ENCODE data around the gene SHISAL1. TPM values are rescaled to one million over a fixed set of nuclear protein-coding genes. Genes with fewer than 3 reads are reported as not detected.
"Not testable (repeated sequence)": the region's sequence is repeated elsewhere in the genome, so short reads cannot be mapped to it uniquely, and the experiment has no call there.

Gene SHISAL1
- total and polyA plus RNA-seq, 5 donors = 1.0 to 5.8 (median 1.3) TPM

- 84% methylated on average over 3 of the region's 3 CpGs for WGBS
- DNase-seq; H3K27me3 ChIP-seq (ENCODE audit: control insufficient read depth, insufficient read depth); H3K27ac ChIP-seq (ENCODE audit: low read length); H3K4me3 ChIP-seq (ENCODE audit: low read length); intact Hi-C loops (cut with DNase I); H3K4me1 ChIP-seq (ENCODE audit: control insufficient read depth, insufficient read depth, low read length); ATAC-seq; H3K9me3 ChIP-seq (ENCODE audit: control insufficient read depth, low read length): not testable (repeated sequence)
These were observed 71.6 kb downstream of the SHISAL1 start for GRCh38 chr22:44241121-44241520.

- Histone ChIP-seq H3K27me3 (ENCODE audit: control insufficient read depth, insufficient read depth) (no peaks in the 10 kb centered on the region), H3K27ac (ENCODE audit: low read length) (no peak overlapping the region), H3K9me3 (ENCODE audit: control insufficient read depth, low read length) (no peaks in the 10 kb centered on the region), H3K4me3 (ENCODE audit: low read length) (no peak overlapping the region), H3K4me1 (ENCODE audit: control insufficient read depth, insufficient read depth, low read length) (no peaks in the 10 kb centered on the region)
- DNase-seq (no peak), ATAC-seq (no peak)
- intact Hi-C loops (cut with DNase I) = no loop called here
These were observed 75.5 kb downstream of the SHISAL1 start for GRCh38 chr22:44237290-44237689.

GRCh38 chr22:44234372-44234771 is 78.4 kb downstream of the SHISAL1 start:
- H3K9me3 ChIP-seq (ENCODE audit: control insufficient read depth, low read length); H3K4me1 ChIP-seq (ENCODE audit: control insufficient read depth, insufficient read depth, low read length); H3K27ac ChIP-seq (ENCODE audit: low read length); DNase-seq; H3K4me3 ChIP-seq (ENCODE audit: low read length); intact Hi-C loops (cut with DNase I); H3K27me3 ChIP-seq (ENCODE audit: control insufficient read depth, insufficient read depth); ATAC-seq: not testable (repeated sequence)
- 94% methylated on average over 12 of the region's 12 CpGs for WGBS

GRCh38 chr22:44231233-44231632 is 81.5 kb downstream of the SHISAL1 start:
- intact Hi-C loops (cut with DNase I) = no loop called here
- DNase-seq = no peak
- Histone ChIP-seq H3K9me3 (ENCODE audit: control insufficient read depth, low read length) (peaks cover 4% of the 10 kb centered on the region), H3K4me1 (ENCODE audit: control insufficient read depth, insufficient read depth, low read length) (no peaks in the 10 kb centered on the region), H3K4me3 (ENCODE audit: low read length) (no peak overlapping the region), H3K27ac (ENCODE audit: low read length) (no peak overlapping the region), H3K27me3 (ENCODE audit: control insufficient read depth, insufficient read depth) (no peaks in the 10 kb centered on the region)
- WGBS = 75% methylated on average over 4 of the region's 4 CpGs
- ATAC-seq = no peak

- H3K4me1 ChIP-seq (ENCODE audit: control insufficient read depth, insufficient read depth, low read length) = no peaks in the 10 kb centered on the region
These were observed 82.9 kb downstream of the SHISAL1 start for GRCh38 chr22:44229809-44230208.

GRCh38 chr22:44229331-44229730 is 83.4 kb downstream of the SHISAL1 start:
- Histone ChIP-seq H3K9me3 (ENCODE audit: control insufficient read depth, low read length) (peaks cover 4% of the 10 kb centered on the region), H3K27me3 (ENCODE audit: control insufficient read depth, insufficient read depth) (no peaks in the 10 kb centered on the region), H3K4me1 (ENCODE audit: control insufficient read depth, insufficient read depth, low read length) (no peaks in the 10 kb centered on the region), H3K4me3 (ENCODE audit: low read length) (no peak overlapping the region), H3K27ac (ENCODE audit: low read length) (no peak overlapping the region)
- 91% methylated on average over 3 of the region's 3 CpGs for WGBS
- ATAC-seq = no peak
- intact Hi-C loops (cut with DNase I) = no loop called here
- no peak for DNase-seq

More at GRCh38 chr22:44229809-44230208, 82.9 kb downstream of the SHISAL1 start:
- ATAC-seq (no peak), DNase-seq (no peak)
- intact Hi-C loops (cut with DNase I) = no loop called here
- no peak overlapping the region for H3K27ac ChIP-seq (ENCODE audit: low read length)
- no peaks in the 10 kb centered on the region for H3K27me3 ChIP-seq (ENCODE audit: control insufficient read depth, insufficient read depth)
- WGBS = 85% methylated on average over 2 of the region's 2 CpGs
- H3K4me3 ChIP-seq (ENCODE audit: low read length) = no peak overlapping the region
- H3K9me3 ChIP-seq (ENCODE audit: control insufficient read depth, low read length) = peaks cover 4% of the 10 kb centered on the region

GRCh38 chr22:44225812-44226211 is 86.9 kb downstream of the SHISAL1 start:
- 59% methylated on average over 8 of the region's 8 CpGs for WGBS
- intact Hi-C loops (cut with DNase I) = no loop called here

GRCh38 chr22:44225091-44225689 is 87.6 kb downstream of the SHISAL1 start:
- no peak overlapping the region for H3K4me3 ChIP-seq (ENCODE audit: low read length)
- intact Hi-C loops (cut with DNase I) = no loop called here
- H3K27ac ChIP-seq (ENCODE audit: low read length) = no peak overlapping the region
- no peak for ATAC-seq
- no peaks in the 10 kb centered on the region for H3K4me1 ChIP-seq (ENCODE audit: control insufficient read depth, insufficient read depth, low read length)
- WGBS = 59% methylated on average over 11 of the region's 11 CpGs
- H3K27me3 ChIP-seq (ENCODE audit: control insufficient read depth, insufficient read depth) = no peaks in the 10 kb centered on the region
- no peak for DNase-seq
- peaks cover 4% of the 10 kb centered on the region for H3K9me3 ChIP-seq (ENCODE audit: control insufficient read depth, low read length)

More at GRCh38 chr22:44225812-44226211, 86.9 kb downstream of the SHISAL1 start:
- no peak overlapping the region for H3K4me3 ChIP-seq (ENCODE audit: low read length)
- no peaks in the 10 kb centered on the region for H3K4me1 ChIP-seq (ENCODE audit: control insufficient read depth, insufficient read depth, low read length)
- H3K9me3 ChIP-seq (ENCODE audit: control insufficient read depth, low read length) = peaks cover 4% of the 10 kb centered on the region
- no peak overlapping the region for H3K27ac ChIP-seq (ENCODE audit: low read length)
- no peaks in the 10 kb centered on the region for H3K27me3 ChIP-seq (ENCODE audit: control insufficient read depth, insufficient read depth)
- ATAC-seq = no peak
- no peak for DNase-seq

GRCh38 chr22:44224166-44224565 is 88.6 kb downstream of the SHISAL1 start:
- DNase-seq = no peak
- no peak for ATAC-seq
- H3K4me3 ChIP-seq (ENCODE audit: low read length) = no peak overlapping the region
- no peaks in the 10 kb centered on the region for H3K4me1 ChIP-seq (ENCODE audit: control insufficient read depth, insufficient read depth, low read length)
- intact Hi-C loops (cut with DNase I) = no loop called here
- H3K9me3 ChIP-seq (ENCODE audit: control insufficient read depth, low read length) = peaks cover 4% of the 10 kb centered on the region
- H3K27me3 ChIP-seq (ENCODE audit: control insufficient read depth, insufficient read depth) = no peaks in the 10 kb centered on the region
- no peak overlapping the region for H3K27ac ChIP-seq (ENCODE audit: low read length)
- 44% methylated on average over 12 of the region's 12 CpGs for WGBS

- Histone ChIP-seq H3K27me3 (ENCODE audit: control insufficient read depth, insufficient read depth) (no peaks in the 10 kb centered on the region), H3K9me3 (ENCODE audit: control insufficient read depth, low read length) (no peaks in the 10 kb centered on the region), H3K4me1 (ENCODE audit: control insufficient read depth, insufficient read depth, low read length) (no peaks in the 10 kb centered on the region), H3K4me3 (ENCODE audit: low read length) (no peak overlapping the region), H3K27ac (ENCODE audit: low read length) (no peak overlapping the region)
- 91% methylated on average over 11 of the region's 11 CpGs for WGBS
- intact Hi-C loops (cut with DNase I) = no loop called here
- ATAC-seq (no peak), DNase-seq (no peak)
These were observed 90.9 kb downstream of the SHISAL1 start for GRCh38 chr22:44221710-44222475.

- no peaks in the 10 kb centered on the region for H3K27me3 ChIP-seq (ENCODE audit: control insufficient read depth, insufficient read depth)
- no peak overlapping the region for H3K27ac ChIP-seq (ENCODE audit: low read length)
- intact Hi-C loops (cut with DNase I) = no loop called here
- no peak for DNase-seq
- no peak for ATAC-seq
- H3K9me3 ChIP-seq (ENCODE audit: control insufficient read depth, low read length) = no peaks in the 10 kb centered on the region
- 76% methylated on average over 23 of the region's 23 CpGs for WGBS
- no peak overlapping the region for H3K4me3 ChIP-seq (ENCODE audit: low read length)
- H3K4me1 ChIP-seq (ENCODE audit: control insufficient read depth, insufficient read depth, low read length) = no peaks in the 10 kb centered on the region
These were observed 91.7 kb downstream of the SHISAL1 start for GRCh38 chr22:44220727-44221680.

All from right cardiac atrium (tissue), 5 donors.